ENCODE measurements around the gene ZBTB47.

- no peak for TF ChIP-seq CTCF (optimal IDR thresholded peaks at IDR 0.05 in 1 of 3, IDR thresholded peaks at IDR 0.05 in 1 of 3, conservative IDR thresholded peaks at IDR 0.05 in 1 of 3; ENCODE audit: extremely low read depth in 1 of 3, insufficient read depth in 2 of 3, low read length in 3 of 3)
- no peak for TF ChIP-seq EZH2 (IDR thresholded peaks at IDR 0.05; ENCODE audit: low read length)
Measured at GRCh38 chr3:42649783-42650182, 3.7 kb upstream of the ZBTB47 start.
